GM12878 (cell line): ENCODE measurements around the gene VANGL2. TPM values are rescaled to one million over a fixed set of nuclear protein-coding genes. Genes with fewer than 3 reads are reported as not detected.

Source experiments
- ATAC-seq: fragments of 200-7000 bp; cut with Tn5 transposase; 3 replicates; pipeline ENCODE4 v1.9.1; 2020; ENCODE audit warnings: mild to moderate bottlenecking, moderate library complexity
- BruUV-seq: library from RNA; stranded (reverse); fragments of 400-500 nt; replicated peaks from 2 replicates; lab custom pipeline; 2021; lab: Mats Ljungman, UMichigan
- CTCF ChIA-PET: fragments of 300-600 bp; sonication (Branson Sonifier 250); formaldehyde crosslinking; extraction: SDS; loops from one replicate; lab custom pipeline; 2021; ENCODE audit warnings: inconsistent platforms; lab: Yijun Ruan, JAX
- POLR2A ChIA-PET: fragments of 350-600 bp; formaldehyde crosslinking; extraction: SDS; loops from one replicate; lab custom pipeline; 2021; ENCODE audit warnings: inconsistent platforms; lab: Charles Lee
- RAD21 ChIA-PET: fragments of 300-600 bp; sonication (Branson Sonifier 250); formaldehyde crosslinking; loops from one replicate; lab custom pipeline; 2023; ENCODE audit warnings: antibody characterized with exemption; ENCODE audit not compliant: unreplicated experiment; lab: Charles Lee
- SMC1A ChIA-PET: fragments of 300-600 bp; sonication (Branson Sonifier 250); formaldehyde crosslinking; loops from one replicate; lab custom pipeline; 2023; ENCODE audit not compliant: unreplicated experiment, uncharacterized antibody; lab: Charles Lee
- DNase-seq: peaks from one replicate; pipeline ENCODE4 v3.0.0-alpha.2; 2011; ENCODE audit warnings: low read depth, low spot score
- FAIRE-seq: peaks from 3 replicates; lab custom pipeline; 2011; peaks lifted over from hg19 to GRCh38; lab: Jason Lieb, UNC
- H2AFZ ChIP-seq: 2 replicates; pipeline ENCODE4 v1.6.0; 2011; ENCODE audit warnings: low read depth, low read length, control low read depth; ENCODE audit not compliant: control insufficient read depth
- H3K27ac ChIP-seq: 2 replicates; pipeline ENCODE4 v1.5.1; 2011; ENCODE audit warnings: control low read depth; ENCODE audit not compliant: control insufficient read depth, insufficient read depth
- H3K27me3 ChIP-seq, 2 experiments: replicated peaks in 1 of 2; 2 replicates each; pipeline versions ENCODE4 v1.6.0 to v1.6.1; 2011; ENCODE audit warnings: low read length in 1 of 2; ENCODE audit not compliant: control insufficient read depth in 2 of 2, insufficient read depth in 2 of 2
- H3K36me3 ChIP-seq, 2 experiments: 2 replicates each; pipeline ENCODE4 v1.5.1; 2011; ENCODE audit warnings: low read length in 1 of 2; ENCODE audit not compliant: control insufficient read depth in 2 of 2, insufficient read depth in 2 of 2
- H3K4me1 ChIP-seq: 2 replicates; pipeline ENCODE4 v1.6.1; 2011; ENCODE audit warnings: mild to moderate bottlenecking, low read length, moderate library complexity, mixed read lengths; ENCODE audit not compliant: control insufficient read depth, insufficient read depth
- H3K4me2 ChIP-seq: 2 replicates; pipeline ENCODE4 v1.6.0; 2011; ENCODE audit warnings: control low read depth; ENCODE audit not compliant: control insufficient read depth, insufficient read depth
- H3K4me3 ChIP-seq: fragments of 200-600 bp; sonication (generic); 2 replicates; pipeline ENCODE4 v1.5.1; 2016
- H3K79me2 ChIP-seq: 2 replicates; pipeline ENCODE4 v1.6.0; 2011; ENCODE audit warnings: low read length; ENCODE audit not compliant: control insufficient read depth, insufficient read depth
- H3K9ac ChIP-seq: 2 replicates; pipeline ENCODE4 v1.8.0; 2011; ENCODE audit warnings: low read length, control low read depth, mixed read lengths; ENCODE audit not compliant: control insufficient read depth, insufficient read depth
- H3K9me3 ChIP-seq: replicated peaks from 3 replicates; pipeline ENCODE4 v1.5.1; 2011; ENCODE audit warnings: mild to moderate bottlenecking, low read length; ENCODE audit not compliant: control insufficient read depth, insufficient read depth
- H4K20me1 ChIP-seq: 2 replicates; pipeline ENCODE4 v1.6.0; 2011; ENCODE audit not compliant: control insufficient read depth, insufficient read depth
- NR2F1 ChIP-seq: fragments of 450-650 bp; conservative IDR thresholded peaks from 2 replicates; pipeline ENCODE4 v1.6.1; 2017; ENCODE audit warnings: mild to moderate bottlenecking
- SPI1 ChIP-seq: IDR thresholded peaks from 2 replicates; pipeline ENCODE4 v1.6.1; 2011; ENCODE audit warnings: low read depth, mild to moderate bottlenecking, low read length, moderate library complexity, borderline replicate concordance; ENCODE audit not compliant: insufficient read depth
- WGBS: methylation state at CpG from one replicate; pipeline ENCODE4 v1.1.6; 2016; ENCODE audit warnings: low lambda C conversion rate; ENCODE audit not compliant: insufficient replicate concordance, insufficient coverage; ENCODE audit errors: missing lambda C conversion rate; 5-methylcytosine and 5-hydroxymethylcytosine counted together
- in situ Hi-C: fragments of 300-500 bp; cut with MboI; formaldehyde crosslinking; loops from 9 replicates; pipeline ENCODE4 v1.14.3; 2018; ENCODE audit warnings: mixed read lengths
- intact Hi-C: fragments of 100-400 bp; cut with micrococcal nuclease; formaldehyde crosslinking; loops from one replicate; pipeline ENCODE4 v1.14.2; 2022; ENCODE audit not compliant: unreplicated experiment
- polyA plus RNA-seq, 11 experiments: library from polyadenylated mRNA; depleted of rRNA in 4 of 11; unstranded in 6 of 11; stranded (reverse) in 5 of 11; fragments of >200 nt; fragmentation: Nextera tagmentation in 4 of 11; fragmentation: Illumina TruSeq in 1 of 11; extraction: Ambion mirVana in 4 of 11; extraction: Trizol in 1 of 11; gene quantifications; 1 replicate in 1 of 11; 2 replicates in 10 of 11; pipeline versions ENCODE4 v1.2.1 to v1.2.3, GENCODE V29; 2011 to 2016; ENCODE audit warnings: inconsistent platforms in 2 of 11, missing spikeins in 2 of 11, low read depth in 1 of 11
- total RNA-seq, 4 experiments: library from RNA; depleted of rRNA in 3 of 4; stranded (reverse); fragments of >200 nt in 3 of 4; fragmentation: Illumina TruSeq in 1 of 4; extraction: Trizol in 1 of 4; gene quantifications; 2 replicates each; pipeline versions ENCODE4 v1.2.1 to v1.2.3, GENCODE V29; 2013 to 2021
- TF ChIP-seq, protein P1 (sequence below): IDR thresholded peaks from 2 replicates; pipeline ENCODE4 v1.6.1; 2012; ENCODE audit warnings: mild to moderate bottlenecking, low read depth, low read length
- TF ChIP-seq, protein P2 (sequence below): fragments of 450-650 bp; IDR thresholded peaks from 2 replicates; pipeline ENCODE4 v1.6.1; 2016; ENCODE audit warnings: mild to moderate bottlenecking, moderate library complexity, borderline replicate concordance

The VANGL2 gene
- total and polyA plus RNA-seq, 10 of the 15 experiments (the other 5 are each of a cell fraction or from before 2014, with no cell fraction given), result 0.10 to 5.0 (median 0.27) TPM

DNA sequence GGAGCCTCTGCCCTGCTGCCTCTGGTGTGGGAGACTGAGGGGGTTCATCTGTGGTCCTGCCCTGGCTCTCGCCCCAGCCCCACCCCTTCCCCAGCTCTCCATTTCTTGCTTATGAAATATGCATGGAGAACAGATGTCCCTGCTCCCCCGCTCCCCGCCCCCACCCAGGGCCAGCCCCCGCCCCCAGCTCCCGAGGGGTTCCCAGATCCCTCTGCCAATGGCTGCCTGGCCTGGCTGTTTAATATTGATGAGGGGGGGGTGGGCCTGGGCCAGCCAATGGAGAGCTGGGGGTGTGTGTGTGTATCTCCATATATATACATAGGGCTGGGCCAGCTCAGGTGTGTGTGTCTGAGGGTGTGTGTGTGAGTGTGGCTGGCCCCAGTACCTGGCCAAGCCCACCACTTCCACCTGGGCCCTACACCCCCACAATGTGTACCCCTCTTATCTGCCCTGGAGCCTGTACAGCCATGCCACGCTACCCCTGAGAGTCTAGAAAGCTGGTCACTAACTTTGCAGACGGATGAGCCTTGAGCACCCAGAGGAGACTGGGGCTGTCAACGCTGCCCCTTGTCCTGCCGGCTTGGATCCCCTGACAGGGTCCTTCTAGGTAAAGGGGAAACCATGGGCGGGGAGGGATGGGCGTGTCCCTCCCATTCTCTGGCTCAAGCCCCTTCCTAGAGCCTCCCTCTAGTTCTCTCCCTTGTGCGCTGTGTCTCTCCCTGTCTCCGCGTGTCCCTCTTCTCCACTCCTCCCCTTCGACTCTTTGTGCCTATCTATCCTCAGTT, 33.4 kb upstream of the VANGL2 start, which contains the start of gene NHLH1:
Gene NHLH1, plus strand, starts transcription at position 341 of the 785 bp plus-strand sequence. CDS start 3,661 bp downstream, outside the sequence.
- no peaks in the 10 kb centered on the region for H3K4me1 ChIP-seq
- no TSS peak for BruUV-seq
- ATAC-seq, result peak; percentile 60
- no peak within 1 kb of the TSS for H2AFZ ChIP-seq
- in situ Hi-C loops (no loop called here), intact Hi-C loops (no loop called here)
- H3K27ac ChIP-seq, result no peak within 1 kb of the TSS
- H3K4me2 ChIP-seq, result no peak within 1 kb of the TSS
- H3K79me2 ChIP-seq, result no peaks in the 10 kb centered on the region
- H4K20me1 ChIP-seq, result no peaks in the 10 kb centered on the region
- FAIRE-seq, result no peak
- TF ChIP-seq, protein P1, sequence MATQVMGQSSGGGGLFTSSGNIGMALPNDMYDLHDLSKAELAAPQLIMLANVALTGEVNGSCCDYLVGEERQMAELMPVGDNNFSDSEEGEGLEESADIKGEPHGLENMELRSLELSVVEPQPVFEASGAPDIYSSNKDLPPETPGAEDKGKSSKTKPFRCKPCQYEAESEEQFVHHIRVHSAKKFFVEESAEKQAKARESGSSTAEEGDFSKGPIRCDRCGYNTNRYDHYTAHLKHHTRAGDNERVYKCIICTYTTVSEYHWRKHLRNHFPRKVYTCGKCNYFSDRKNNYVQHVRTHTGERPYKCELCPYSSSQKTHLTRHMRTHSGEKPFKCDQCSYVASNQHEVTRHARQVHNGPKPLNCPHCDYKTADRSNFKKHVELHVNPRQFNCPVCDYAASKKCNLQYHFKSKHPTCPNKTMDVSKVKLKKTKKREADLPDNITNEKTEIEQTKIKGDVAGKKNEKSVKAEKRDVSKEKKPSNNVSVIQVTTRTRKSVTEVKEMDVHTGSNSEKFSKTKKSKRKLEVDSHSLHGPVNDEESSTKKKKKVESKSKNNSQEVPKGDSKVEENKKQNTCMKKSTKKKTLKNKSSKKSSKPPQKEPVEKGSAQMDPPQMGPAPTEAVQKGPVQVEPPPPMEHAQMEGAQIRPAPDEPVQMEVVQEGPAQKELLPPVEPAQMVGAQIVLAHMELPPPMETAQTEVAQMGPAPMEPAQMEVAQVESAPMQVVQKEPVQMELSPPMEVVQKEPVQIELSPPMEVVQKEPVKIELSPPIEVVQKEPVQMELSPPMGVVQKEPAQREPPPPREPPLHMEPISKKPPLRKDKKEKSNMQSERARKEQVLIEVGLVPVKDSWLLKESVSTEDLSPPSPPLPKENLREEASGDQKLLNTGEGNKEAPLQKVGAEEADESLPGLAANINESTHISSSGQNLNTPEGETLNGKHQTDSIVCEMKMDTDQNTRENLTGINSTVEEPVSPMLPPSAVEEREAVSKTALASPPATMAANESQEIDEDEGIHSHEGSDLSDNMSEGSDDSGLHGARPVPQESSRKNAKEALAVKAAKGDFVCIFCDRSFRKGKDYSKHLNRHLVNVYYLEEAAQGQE, result no peak
- TF ChIP-seq NR2F1 (no peak), SPI1 (no peak)
- TF ChIP-seq, protein P2, sequence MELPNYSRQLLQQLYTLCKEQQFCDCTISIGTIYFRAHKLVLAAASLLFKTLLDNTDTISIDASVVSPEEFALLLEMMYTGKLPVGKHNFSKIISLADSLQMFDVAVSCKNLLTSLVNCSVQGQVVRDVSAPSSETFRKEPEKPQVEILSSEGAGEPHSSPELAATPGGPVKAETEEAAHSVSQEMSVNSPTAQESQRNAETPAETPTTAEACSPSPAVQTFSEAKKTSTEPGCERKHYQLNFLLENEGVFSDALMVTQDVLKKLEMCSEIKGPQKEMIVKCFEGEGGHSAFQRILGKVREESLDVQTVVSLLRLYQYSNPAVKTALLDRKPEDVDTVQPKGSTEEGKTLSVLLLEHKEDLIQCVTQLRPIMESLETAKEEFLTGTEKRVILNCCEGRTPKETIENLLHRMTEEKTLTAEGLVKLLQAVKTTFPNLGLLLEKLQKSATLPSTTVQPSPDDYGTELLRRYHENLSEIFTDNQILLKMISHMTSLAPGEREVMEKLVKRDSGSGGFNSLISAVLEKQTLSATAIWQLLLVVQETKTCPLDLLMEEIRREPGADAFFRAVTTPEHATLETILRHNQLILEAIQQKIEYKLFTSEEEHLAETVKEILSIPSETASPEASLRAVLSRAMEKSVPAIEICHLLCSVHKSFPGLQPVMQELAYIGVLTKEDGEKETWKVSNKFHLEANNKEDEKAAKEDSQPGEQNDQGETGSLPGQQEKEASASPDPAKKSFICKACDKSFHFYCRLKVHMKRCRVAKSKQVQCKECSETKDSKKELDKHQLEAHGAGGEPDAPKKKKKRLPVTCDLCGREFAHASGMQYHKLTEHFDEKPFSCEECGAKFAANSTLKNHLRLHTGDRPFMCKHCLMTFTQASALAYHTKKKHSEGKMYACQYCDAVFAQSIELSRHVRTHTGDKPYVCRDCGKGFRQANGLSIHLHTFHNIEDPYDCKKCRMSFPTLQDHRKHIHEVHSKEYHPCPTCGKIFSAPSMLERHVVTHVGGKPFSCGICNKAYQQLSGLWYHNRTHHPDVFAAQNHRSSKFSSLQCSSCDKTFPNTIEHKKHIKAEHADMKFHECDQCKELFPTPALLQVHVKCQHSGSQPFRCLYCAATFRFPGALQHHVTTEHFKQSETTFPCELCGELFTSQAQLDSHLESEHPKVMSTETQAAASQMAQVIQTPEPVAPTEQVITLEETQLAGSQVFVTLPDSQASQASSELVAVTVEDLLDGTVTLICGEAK, result no peak
- SMC1A ChIA-PET, result no interaction called here
- POLR2A ChIA-PET, result no interaction called here
- no peak within 1 kb of the TSS for H3K4me3 ChIP-seq
- H3K36me3 ChIP-seq, result no peaks in the 10 kb centered on the region
- WGBS, result 64% methylated on average over 6 of the region's 15 CpGs
- CTCF ChIA-PET, result interaction anchor here (0.7 to 5.5 kb wide), 2 partner anchors 9 to 263 kb away, joined by 3 to 45 read pairs; no protein-coding TSS in a partner anchor
- DNase-seq, result no peak
- H3K9me3 ChIP-seq, result no peaks in the 10 kb centered on the region
- no peaks in the 10 kb centered on the region for H3K27me3 ChIP-seq
- H3K9ac ChIP-seq, result no peak within 1 kb of the TSS
- RAD21 ChIA-PET, result interaction anchor here (1.9 kb wide), 1 partner anchor 9 kb away, joined by 7 read pairs; no protein-coding TSS in a partner anchor
